ENCODE data around the gene WDR19. TPM values are rescaled to one million over a fixed set of nuclear protein-coding genes. Genes with fewer than 3 reads are reported as not detected.

WDR19 gene
- total RNA-seq, 1 experiment from 2014 or later = 32.5 TPM

DNA sequence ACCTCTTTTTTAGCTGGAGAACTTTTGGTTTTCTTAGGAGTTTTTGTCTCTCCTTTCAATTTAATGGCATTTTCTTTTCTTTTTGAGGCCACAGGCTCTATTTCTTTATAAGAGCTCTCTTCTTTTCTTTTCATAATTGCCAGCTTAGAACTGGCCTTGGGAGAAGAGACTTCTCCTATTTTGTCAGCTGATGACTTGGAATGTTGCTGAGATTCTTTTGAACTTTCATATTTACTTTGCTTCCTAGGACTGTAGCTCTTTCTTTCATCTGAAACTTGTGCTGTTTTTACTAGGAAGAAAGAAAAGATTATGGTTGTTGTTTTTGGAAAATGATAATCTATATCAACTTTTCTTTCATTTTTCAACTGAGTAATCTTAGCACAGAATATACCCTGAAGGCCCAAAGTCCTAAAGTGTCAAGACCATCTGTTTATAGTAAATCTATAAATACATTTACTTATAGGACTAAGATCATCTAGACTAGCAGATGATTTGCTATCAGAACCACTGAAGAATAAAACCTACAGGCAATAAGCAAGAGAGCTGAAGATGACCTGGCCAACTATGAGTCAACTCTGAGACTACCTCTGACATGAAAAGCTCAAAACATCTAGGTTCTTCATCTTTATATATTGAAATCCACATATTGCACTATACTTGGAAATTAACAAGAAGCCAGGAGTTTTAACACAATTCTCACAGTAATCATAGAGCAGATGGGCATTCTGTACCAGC, 138.2 kb downstream of the WDR19 start:
- Mint-ChIP-seq H3K36me3 (ENCODE audit: insufficient read depth, unreplicated experiment) (peaks cover 25% of the 10 kb centered on the region), H3K27me3 (ENCODE audit: insufficient read depth, unreplicated experiment) (no peaks in the 10 kb centered on the region), H3K4me1 (ENCODE audit: insufficient read depth, unreplicated experiment) (peaks cover 7% of the 10 kb centered on the region), H3K9me3 (ENCODE audit: unreplicated experiment) (no peaks in the 10 kb centered on the region), H3K27ac (ENCODE audit: low read depth, unreplicated experiment) (peak overlapping the region; percentile 75), H3K4me3 (ENCODE audit: unreplicated experiment) (no peak overlapping the region)
- ChIA-PET CTCF (interaction anchor here (0.6 to 0.7 kb wide), 2 partner anchors 10 to 334 kb away, joined by 3 read pairs; no protein-coding TSS in a partner anchor), POLR2A (interaction anchor here (0.6 to 1.9 kb wide), 5 partner anchors 16 to 137 kb away, joined by 3 to 4 read pairs (median 3); partner anchors contain the start of gene RFC1)
- TF ChIP-seq, protein P1, sequence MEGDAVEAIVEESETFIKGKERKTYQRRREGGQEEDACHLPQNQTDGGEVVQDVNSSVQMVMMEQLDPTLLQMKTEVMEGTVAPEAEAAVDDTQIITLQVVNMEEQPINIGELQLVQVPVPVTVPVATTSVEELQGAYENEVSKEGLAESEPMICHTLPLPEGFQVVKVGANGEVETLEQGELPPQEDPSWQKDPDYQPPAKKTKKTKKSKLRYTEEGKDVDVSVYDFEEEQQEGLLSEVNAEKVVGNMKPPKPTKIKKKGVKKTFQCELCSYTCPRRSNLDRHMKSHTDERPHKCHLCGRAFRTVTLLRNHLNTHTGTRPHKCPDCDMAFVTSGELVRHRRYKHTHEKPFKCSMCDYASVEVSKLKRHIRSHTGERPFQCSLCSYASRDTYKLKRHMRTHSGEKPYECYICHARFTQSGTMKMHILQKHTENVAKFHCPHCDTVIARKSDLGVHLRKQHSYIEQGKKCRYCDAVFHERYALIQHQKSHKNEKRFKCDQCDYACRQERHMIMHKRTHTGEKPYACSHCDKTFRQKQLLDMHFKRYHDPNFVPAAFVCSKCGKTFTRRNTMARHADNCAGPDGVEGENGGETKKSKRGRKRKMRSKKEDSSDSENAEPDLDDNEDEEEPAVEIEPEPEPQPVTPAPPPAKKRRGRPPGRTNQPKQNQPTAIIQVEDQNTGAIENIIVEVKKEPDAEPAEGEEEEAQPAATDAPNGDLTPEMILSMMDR (IDR thresholded peaks at IDR 0.05; ENCODE audit: unreplicated experiment) = no peak
- peak; percentile 22 for DNase-seq (ENCODE audit: unreplicated experiment)
- no TSS peak for BruUV-seq (replicated peaks)
- intact Hi-C loops (cut with micrococcal nuclease) = no loop called here

- H3K36me3 Mint-ChIP-seq (ENCODE audit: insufficient read depth, unreplicated experiment) = peaks cover 37% of the 10 kb centered on the region
- intact Hi-C loops (cut with micrococcal nuclease) = no loop called here
- H3K27me3 Mint-ChIP-seq (ENCODE audit: insufficient read depth, unreplicated experiment) = no peaks in the 10 kb centered on the region
- H3K4me3 Mint-ChIP-seq (ENCODE audit: unreplicated experiment) = no peak overlapping the region
- DNase-seq (ENCODE audit: unreplicated experiment) = no peak
- H3K4me1 Mint-ChIP-seq (ENCODE audit: insufficient read depth, unreplicated experiment) = peaks cover 7% of the 10 kb centered on the region
- no peak overlapping the region for H3K27ac Mint-ChIP-seq (ENCODE audit: low read depth, unreplicated experiment)
- no TSS peak for BruUV-seq (replicated peaks)
- ChIA-PET CTCF (no interaction called here), POLR2A (no interaction called here)
- no peaks in the 10 kb centered on the region for H3K9me3 Mint-ChIP-seq (ENCODE audit: unreplicated experiment)
- TF ChIP-seq, protein P1 (IDR thresholded peaks at IDR 0.05; ENCODE audit: unreplicated experiment) = no peak
Observed at GRCh38 chr4:39323821-39324220, 141.5 kb downstream of the WDR19 start.

GRCh38 chr4:39324446-39324845, 142.1 kb downstream of the WDR19 start:
- peaks cover 7% of the 10 kb centered on the region for H3K4me1 Mint-ChIP-seq (ENCODE audit: insufficient read depth, unreplicated experiment)
- H3K4me3 Mint-ChIP-seq (ENCODE audit: unreplicated experiment) = no peak overlapping the region
- no peaks in the 10 kb centered on the region for H3K27me3 Mint-ChIP-seq (ENCODE audit: insufficient read depth, unreplicated experiment)
- DNase-seq (ENCODE audit: unreplicated experiment) = no peak
- ChIA-PET CTCF (no interaction called here), POLR2A (no interaction called here)
- no TSS peak for BruUV-seq (replicated peaks)
- H3K9me3 Mint-ChIP-seq (ENCODE audit: unreplicated experiment) = no peaks in the 10 kb centered on the region
- TF ChIP-seq, protein P1 (IDR thresholded peaks at IDR 0.05; ENCODE audit: unreplicated experiment) = no peak
- H3K36me3 Mint-ChIP-seq (ENCODE audit: insufficient read depth, unreplicated experiment) = peaks cover 37% of the 10 kb centered on the region
- no peak overlapping the region for H3K27ac Mint-ChIP-seq (ENCODE audit: low read depth, unreplicated experiment)
- intact Hi-C loops (cut with micrococcal nuclease) = no loop called here

- Mint-ChIP-seq H3K4me1 (ENCODE audit: insufficient read depth, unreplicated experiment) (peaks cover 7% of the 10 kb centered on the region), H3K27ac (ENCODE audit: low read depth, unreplicated experiment) (no peak overlapping the region), H3K9me3 (ENCODE audit: unreplicated experiment) (no peaks in the 10 kb centered on the region), H3K4me3 (ENCODE audit: unreplicated experiment) (no peak overlapping the region), H3K27me3 (ENCODE audit: insufficient read depth, unreplicated experiment) (no peaks in the 10 kb centered on the region), H3K36me3 (ENCODE audit: insufficient read depth, unreplicated experiment) (peaks cover 37% of the 10 kb centered on the region)
- ChIA-PET CTCF (interaction anchor here (0.6 kb wide), 1 partner anchor 883 kb away, joined by 3 read pairs; no protein-coding TSS in a partner anchor), POLR2A (no interaction called here)
- BruUV-seq (replicated peaks) = no TSS peak
- DNase-seq (ENCODE audit: unreplicated experiment) = no peak
- intact Hi-C loops (cut with micrococcal nuclease) = no loop called here
- TF ChIP-seq, protein P1 (IDR thresholded peaks at IDR 0.05; ENCODE audit: unreplicated experiment) = no peak
Observed at GRCh38 chr4:39324897-39325613, 142.7 kb downstream of the WDR19 start.

All from MCF 10A (cell line).